Adrenal gland (tissue), 5 donors: ENCODE data around the gene RGS8.

Experiments used
- CTCF ChIP-seq, 6 experiments: fragments of 450-650 bp in 4 of 6; fragments of 200-600 bp in 2 of 6; sonication (generic) in 1 of 6; IDR thresholded peaks; 1 replicate in 5 of 6; 2 replicates in 1 of 6; pipeline versions ENCODE4 v1.5.1 to v1.8.0; 2016 to 2021; ENCODE audit warnings: antibody characterized with exemption in 6 of 6, mild to moderate bottlenecking in 2 of 6, moderate library complexity in 1 of 6
- POLR2A ChIP-seq, 2 donors: fragments of 450-650 bp; IDR thresholded peaks; one replicate each; pipeline ENCODE4 v1.6.1; 2017; ENCODE audit warnings: antibody characterized with exemption in 2 of 2, mild to moderate bottlenecking in 2 of 2, moderate library complexity in 1 of 2
- donor health status: DM: no; HTN: no; CAD: no.

GRCh38 chr1:182682406-182682805 is 2.0 kb downstream of the RGS8 start:
- TF ChIP-seq CTCF (IDR thresholded peaks at IDR 0.05) (no peak), POLR2A (IDR thresholded peaks at IDR 0.05) (no peak)
